ENCODE data around the gene TMC1. TPM values are rescaled to one million over a fixed set of nuclear protein-coding genes. Genes with fewer than 3 reads are reported as not detected.

TMC1 gene
- total and polyA plus RNA-seq, 11 donors, result 0.07 to 0.75 (median 0.33) TPM; not detected in 5

DNA sequence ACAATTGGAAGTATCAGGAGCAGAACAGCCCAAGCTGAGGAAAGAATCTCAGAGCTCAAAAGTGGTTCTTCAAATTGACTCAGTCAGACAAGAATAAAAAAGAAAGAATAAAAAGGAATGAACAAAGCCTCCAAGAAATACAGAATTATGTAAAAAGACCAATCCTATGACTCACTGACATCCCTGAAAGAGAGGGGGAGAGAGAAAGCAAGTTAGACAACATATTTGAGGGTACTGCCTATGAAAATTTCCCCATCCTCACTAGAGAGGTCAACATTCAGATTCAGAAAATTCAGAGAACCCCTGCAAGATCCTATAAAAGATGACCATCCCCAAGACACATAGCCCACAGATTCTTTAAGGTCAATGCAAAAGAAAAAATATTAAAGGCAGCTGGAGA is 258.2 kb downstream of the TMC1 start:
- no peak overlapping the region for H3K27ac ChIP-seq
- no peaks in the 10 kb centered on the region for H3K4me1 ChIP-seq
- H3K4me3 ChIP-seq, result no peak overlapping the region
- H3K27me3 ChIP-seq, result no peaks in the 10 kb centered on the region
- no peak for TF ChIP-seq POLR2A (IDR thresholded peaks at IDR 0.05)
- TF ChIP-seq, protein P1, sequence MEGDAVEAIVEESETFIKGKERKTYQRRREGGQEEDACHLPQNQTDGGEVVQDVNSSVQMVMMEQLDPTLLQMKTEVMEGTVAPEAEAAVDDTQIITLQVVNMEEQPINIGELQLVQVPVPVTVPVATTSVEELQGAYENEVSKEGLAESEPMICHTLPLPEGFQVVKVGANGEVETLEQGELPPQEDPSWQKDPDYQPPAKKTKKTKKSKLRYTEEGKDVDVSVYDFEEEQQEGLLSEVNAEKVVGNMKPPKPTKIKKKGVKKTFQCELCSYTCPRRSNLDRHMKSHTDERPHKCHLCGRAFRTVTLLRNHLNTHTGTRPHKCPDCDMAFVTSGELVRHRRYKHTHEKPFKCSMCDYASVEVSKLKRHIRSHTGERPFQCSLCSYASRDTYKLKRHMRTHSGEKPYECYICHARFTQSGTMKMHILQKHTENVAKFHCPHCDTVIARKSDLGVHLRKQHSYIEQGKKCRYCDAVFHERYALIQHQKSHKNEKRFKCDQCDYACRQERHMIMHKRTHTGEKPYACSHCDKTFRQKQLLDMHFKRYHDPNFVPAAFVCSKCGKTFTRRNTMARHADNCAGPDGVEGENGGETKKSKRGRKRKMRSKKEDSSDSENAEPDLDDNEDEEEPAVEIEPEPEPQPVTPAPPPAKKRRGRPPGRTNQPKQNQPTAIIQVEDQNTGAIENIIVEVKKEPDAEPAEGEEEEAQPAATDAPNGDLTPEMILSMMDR (IDR thresholded peaks at IDR 0.05), result no peak
- H3K9me3 ChIP-seq, result peaks cover 0 to 7% (median 0%) of the 10 kb centered on the region in 12 donors
- intact Hi-C loops (cut with DNase I), result no loop called here
- no peaks in the 10 kb centered on the region for H3K36me3 ChIP-seq
- no peak for ATAC-seq
- no peak for DNase-seq

DNA sequence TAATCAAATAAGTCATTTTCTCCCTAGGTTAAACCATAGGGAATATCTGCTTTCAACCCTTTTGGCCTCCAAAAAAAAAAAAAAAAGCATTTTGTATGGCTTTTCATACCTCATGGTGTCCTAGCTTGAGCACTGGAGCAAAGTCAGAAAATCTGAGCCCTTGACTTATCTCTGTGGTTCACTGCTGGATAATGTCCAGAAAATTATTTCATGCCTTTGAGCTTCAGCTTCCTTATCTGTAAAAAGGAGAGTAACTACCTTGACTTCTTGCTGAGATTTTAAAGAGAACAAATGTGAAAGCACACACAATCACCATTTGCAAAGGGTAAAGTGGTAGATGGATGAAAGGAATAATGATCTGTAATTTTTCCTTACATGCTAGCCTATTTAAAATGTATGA is 265.5 kb downstream of the TMC1 start:
- TF ChIP-seq, protein P1 (IDR thresholded peaks at IDR 0.05), result no peak
- TF ChIP-seq POLR2A (IDR thresholded peaks at IDR 0.05), result no peak
- Histone ChIP-seq H3K27ac (no peak overlapping the region), H3K4me3 (no peak overlapping the region), H3K4me1 (peaks cover 0 to 6% (median 0%) of the 10 kb centered on the region in 12 donors), H3K9me3 (peaks cover 0 to 7% (median 0%) of the 10 kb centered on the region in 12 donors), H3K36me3 (no peaks in the 10 kb centered on the region), H3K27me3 (no peaks in the 10 kb centered on the region)
- intact Hi-C loops (cut with DNase I), result no loop called here
- no peak for ATAC-seq
- DNase-seq, result no peak

DNA sequence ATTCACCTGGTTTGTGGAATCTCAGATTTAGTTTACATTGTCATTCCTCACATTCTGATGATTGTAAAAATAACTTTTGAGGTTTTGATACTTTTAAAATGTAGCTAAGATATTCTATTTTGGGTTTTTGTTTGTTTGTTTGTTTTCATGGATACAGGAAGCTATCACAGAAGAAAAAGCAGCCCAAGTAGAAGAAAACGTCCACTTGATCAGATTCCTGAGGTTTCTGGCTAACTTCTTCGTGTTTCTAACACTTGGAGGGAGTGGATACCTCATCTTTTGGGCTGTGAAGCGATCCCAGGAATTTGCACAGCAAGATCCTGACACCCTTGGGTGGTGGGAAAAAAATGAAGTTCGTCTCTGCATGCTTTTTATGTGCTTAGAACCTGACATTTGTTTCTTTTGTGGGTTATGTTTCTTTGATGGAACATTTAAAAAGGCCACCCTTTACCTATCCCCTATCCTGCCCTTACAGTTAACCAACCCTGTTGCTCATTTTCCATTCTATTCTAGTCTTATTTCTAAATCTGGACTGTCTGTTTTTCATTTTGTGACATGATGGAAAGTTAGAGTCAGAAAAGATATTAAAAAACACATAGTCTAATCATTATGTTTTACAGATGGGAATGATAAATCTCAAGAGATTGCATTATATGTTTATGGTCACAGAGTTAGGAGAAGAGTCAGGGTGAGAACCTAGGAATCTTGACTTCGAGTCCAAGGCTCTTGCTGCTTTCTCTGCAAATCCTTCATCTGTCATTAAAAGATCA is 267.7 kb downstream of the TMC1 start:
- intact Hi-C loops (cut with DNase I), result no loop called here
- Histone ChIP-seq H3K27ac (no peak overlapping the region), H3K27me3 (no peaks in the 10 kb centered on the region), H3K4me3 (no peak overlapping the region), H3K4me1 (peaks cover 0 to 6% (median 0%) of the 10 kb centered on the region in 12 donors), H3K9me3 (peaks cover 0 to 2% (median 0%) of the 10 kb centered on the region in 12 donors), H3K36me3 (no peaks in the 10 kb centered on the region)
- TF ChIP-seq, protein P1 (IDR thresholded peaks at IDR 0.05), result no peak
- TF ChIP-seq POLR2A (IDR thresholded peaks at IDR 0.05), result no peak
- WGBS, 4 donors, result 48 to 55% (median 50%) methylated on average over 5 of the region's 5 CpGs
- no peak for ATAC-seq
- no peak for DNase-seq

DNA sequence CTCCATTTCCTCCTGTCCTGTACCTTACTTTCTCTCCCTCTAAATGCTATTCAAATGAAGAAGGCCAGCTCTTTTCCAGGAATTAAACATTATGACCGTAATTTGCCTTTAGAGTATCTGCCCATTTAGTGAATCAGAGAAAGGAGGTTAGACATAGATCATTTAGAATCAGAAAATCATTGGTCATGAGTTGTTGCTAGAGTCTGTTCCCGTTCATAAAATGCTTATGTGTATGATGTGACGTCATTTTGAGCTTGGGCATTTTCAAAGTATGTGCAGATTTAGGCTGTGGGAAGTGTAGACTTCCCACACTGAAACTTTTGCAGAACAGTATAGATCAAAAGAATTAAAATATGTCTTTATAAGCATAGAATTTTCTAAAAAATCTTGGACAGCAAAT is 268.5 kb downstream of the TMC1 start:
- Histone ChIP-seq H3K9me3 (peaks cover 0 to under 1% (median 0%) of the 10 kb centered on the region in 12 donors), H3K27me3 (no peaks in the 10 kb centered on the region), H3K27ac (no peak overlapping the region), H3K4me3 (no peak overlapping the region), H3K36me3 (no peaks in the 10 kb centered on the region), H3K4me1 (peaks cover 0 to 6% (median 0%) of the 10 kb centered on the region in 12 donors)
- intact Hi-C loops (cut with DNase I), result no loop called here
- no peak for ATAC-seq
- DNase-seq, result no peak
- TF ChIP-seq, protein P1 (IDR thresholded peaks at IDR 0.05), result no peak
- no peak for TF ChIP-seq POLR2A (IDR thresholded peaks at IDR 0.05)
- 86 to 89% (median 87%) methylated on average over 3 of the region's 3 CpGs for WGBS, 4 donors
